Tibial artery (tissue), 4 donors: ENCODE results near the gene TAF4B.
"Not testable (repeated sequence)": the region's sequence is repeated elsewhere in the genome, so short reads cannot be mapped to it uniquely, and the experiment has no call there.

Experiments used
- DNase-seq, 2 donors: peaks; one replicate each; pipeline ENCODE4 v3.0.0-alpha.2; 2019
- H3K27ac ChIP-seq, 2 donors: fragments of 200-600 bp; sonication (generic) in 1 of 2; 1 replicate in 1 of 2; 2 replicates in 1 of 2; pipeline ENCODE4 v1.5.1; 2018 to 2019; ENCODE audit warnings: mild to moderate bottlenecking in 1 of 2
- H3K27me3 ChIP-seq, 2 donors: fragments of 200-600 bp; sonication (generic) in 1 of 2; one replicate each; pipeline versions ENCODE4 v1.5.1 to v1.6.0; 2016 to 2019
- H3K36me3 ChIP-seq, 3 donors: fragments of 200-600 bp; sonication (generic) in 2 of 3; one replicate each; pipeline ENCODE4 v1.5.1; 2016 to 2019; ENCODE audit warnings: mild to moderate bottlenecking in 2 of 3
- H3K4me1 ChIP-seq, 4 donors: fragments of 200-600 bp; sonication (generic) in 2 of 4; 1 replicate in 3 of 4; 2 replicates in 1 of 4; pipeline ENCODE4 v1.5.1; 2016 to 2019
- H3K4me3 ChIP-seq, 2 donors: fragments of 200-600 bp; sonication (generic) in 1 of 2; 1 replicate in 1 of 2; 2 replicates in 1 of 2; pipeline ENCODE4 v1.5.1; 2018 to 2019; ENCODE audit warnings: mild to moderate bottlenecking in 2 of 2
- H3K9me3 ChIP-seq, 3 donors: fragments of 200-600 bp; sonication (generic) in 1 of 3; one replicate each; pipeline ENCODE4 v1.5.1; 2016 to 2019
- intact Hi-C: fragments of 100-400 bp; cut with DNase I; formaldehyde crosslinking; loops from one replicate; pipeline ENCODE4 v1.15.0; 2023; ENCODE audit warnings: low total_unique reads
- TF ChIP-seq, protein P1 (sequence below), 2 experiments: fragments of 200-600 bp in 1 of 2; fragments of 450-650 bp in 1 of 2; IDR thresholded peaks; one replicate each; pipeline ENCODE4 v1.5.1; 2017 to 2019; ENCODE audit warnings: antibody characterized with exemption in 2 of 2, mild to moderate bottlenecking in 1 of 2, moderate library complexity in 1 of 2

Gene TAF4B

DNA sequence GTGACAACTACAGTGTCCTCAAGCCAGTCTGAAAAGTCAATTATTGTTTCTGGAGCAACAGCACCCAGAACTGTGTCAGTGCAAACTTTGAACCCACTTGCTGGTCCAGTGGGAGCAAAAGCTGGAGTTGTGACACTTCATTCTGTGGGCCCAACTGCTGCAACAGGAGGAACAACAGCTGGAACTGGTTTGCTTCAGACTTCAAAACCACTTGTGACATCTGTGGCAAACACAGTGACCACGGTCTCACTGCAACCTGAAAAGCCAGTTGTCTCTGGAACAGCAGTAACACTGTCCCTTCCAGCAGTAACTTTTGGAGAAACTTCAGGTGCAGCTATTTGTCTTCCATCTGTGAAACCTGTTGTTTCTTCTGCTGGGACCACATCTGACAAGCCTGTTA lies 59.8 kb downstream of the TAF4B start:
- Histone ChIP-seq H3K4me3 (no peak overlapping the region), H3K4me1 (no peaks in the 10 kb centered on the region), H3K36me3 (peaks cover 13 to 26% (median 16%) of the 10 kb centered on the region in 3 donors), H3K9me3 (peaks cover 0 to 4% (median 0%) of the 10 kb centered on the region in 3 donors), H3K27ac (no peak overlapping the region), H3K27me3 (no peaks in the 10 kb centered on the region)
- TF ChIP-seq, protein P1, sequence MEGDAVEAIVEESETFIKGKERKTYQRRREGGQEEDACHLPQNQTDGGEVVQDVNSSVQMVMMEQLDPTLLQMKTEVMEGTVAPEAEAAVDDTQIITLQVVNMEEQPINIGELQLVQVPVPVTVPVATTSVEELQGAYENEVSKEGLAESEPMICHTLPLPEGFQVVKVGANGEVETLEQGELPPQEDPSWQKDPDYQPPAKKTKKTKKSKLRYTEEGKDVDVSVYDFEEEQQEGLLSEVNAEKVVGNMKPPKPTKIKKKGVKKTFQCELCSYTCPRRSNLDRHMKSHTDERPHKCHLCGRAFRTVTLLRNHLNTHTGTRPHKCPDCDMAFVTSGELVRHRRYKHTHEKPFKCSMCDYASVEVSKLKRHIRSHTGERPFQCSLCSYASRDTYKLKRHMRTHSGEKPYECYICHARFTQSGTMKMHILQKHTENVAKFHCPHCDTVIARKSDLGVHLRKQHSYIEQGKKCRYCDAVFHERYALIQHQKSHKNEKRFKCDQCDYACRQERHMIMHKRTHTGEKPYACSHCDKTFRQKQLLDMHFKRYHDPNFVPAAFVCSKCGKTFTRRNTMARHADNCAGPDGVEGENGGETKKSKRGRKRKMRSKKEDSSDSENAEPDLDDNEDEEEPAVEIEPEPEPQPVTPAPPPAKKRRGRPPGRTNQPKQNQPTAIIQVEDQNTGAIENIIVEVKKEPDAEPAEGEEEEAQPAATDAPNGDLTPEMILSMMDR (IDR thresholded peaks at IDR 0.05): no peak
- intact Hi-C loops: no loop called here
- DNase-seq: no peak

DNA sequence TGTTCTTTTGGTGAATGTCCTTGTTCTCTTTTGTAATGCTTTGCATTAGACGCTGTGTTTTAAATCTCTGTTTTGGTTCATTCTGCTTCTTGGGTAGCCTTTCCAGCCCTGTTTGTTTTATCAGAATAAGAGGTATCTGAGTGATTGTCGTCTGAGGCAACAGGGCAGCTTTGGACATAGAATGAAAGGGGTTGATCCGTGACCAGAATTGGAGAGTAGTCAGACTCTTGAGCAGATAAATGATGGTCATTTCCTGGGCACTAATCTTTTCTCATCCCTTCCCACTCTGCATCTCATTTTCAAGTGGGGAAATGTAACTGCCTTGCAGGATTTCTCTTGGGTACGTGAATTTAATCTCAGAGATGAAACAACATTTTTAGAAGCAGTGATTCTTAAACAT lies 61.4 kb downstream of the TAF4B start:
- Histone ChIP-seq H3K4me1 (no peaks in the 10 kb centered on the region), H3K36me3 (peaks cover 12 to 23% (median 13%) of the 10 kb centered on the region in 3 donors), H3K9me3 (peaks cover 0 to 4% (median 0%) of the 10 kb centered on the region in 3 donors), H3K27me3 (no peaks in the 10 kb centered on the region), H3K4me3 (no peak overlapping the region), H3K27ac (no peak overlapping the region)
- intact Hi-C loops: no loop called here
- TF ChIP-seq, protein P1 (IDR thresholded peaks at IDR 0.05): no peak
- DNase-seq: no peak

- Histone ChIP-seq H3K4me1 (no peaks in the 10 kb centered on the region), H3K27ac (no peak overlapping the region), H3K9me3 (no peaks in the 10 kb centered on the region), H3K36me3 (peaks cover 0 to 14% (median 7%) of the 10 kb centered on the region in 3 donors), H3K27me3 (no peaks in the 10 kb centered on the region), H3K4me3 (no peak overlapping the region)
- DNase-seq: no peak
- TF ChIP-seq, protein P1 (IDR thresholded peaks at IDR 0.05): no peak
- intact Hi-C loops: no loop called here
Measured at GRCh38 chr18:26290385-26290784, 64.1 kb downstream of the TAF4B start.

- TF ChIP-seq, protein P1 (IDR thresholded peaks at IDR 0.05): no peak
- Histone ChIP-seq H3K27ac (no peak overlapping the region), H3K27me3 (no peaks in the 10 kb centered on the region), H3K9me3 (no peaks in the 10 kb centered on the region), H3K4me3 (no peak overlapping the region), H3K36me3 (no peaks in the 10 kb centered on the region), H3K4me1 (no peaks in the 10 kb centered on the region)
- DNase-seq: no peak
- intact Hi-C loops: no loop called here
Measured at GRCh38 chr18:26293982-26294381, 67.7 kb downstream of the TAF4B start.

- no peaks in the 10 kb centered on the region for H3K36me3 ChIP-seq
- no peak overlapping the region for H3K4me3 ChIP-seq
- TF ChIP-seq, protein P1 (IDR thresholded peaks at IDR 0.05): no peak
- no peaks in the 10 kb centered on the region for H3K27me3 ChIP-seq
- no peaks in the 10 kb centered on the region for H3K9me3 ChIP-seq
- DNase-seq: no peak
- intact Hi-C loops: no loop called here
- H3K27ac ChIP-seq: no peak overlapping the region
- no peaks in the 10 kb centered on the region for H3K4me1 ChIP-seq
Measured at GRCh38 chr18:26298107-26298506, 71.9 kb downstream of the TAF4B start.

- Histone ChIP-seq H3K27ac (no peak overlapping the region), H3K27me3 (no peaks in the 10 kb centered on the region), H3K9me3 (no peaks in the 10 kb centered on the region), H3K4me1 (peaks cover 0 to 5% (median 2%) of the 10 kb centered on the region in 4 donors), H3K4me3 (no peak overlapping the region), H3K36me3 (no peaks in the 10 kb centered on the region)
- no peak for DNase-seq
- TF ChIP-seq, protein P1 (IDR thresholded peaks at IDR 0.05): no peak
- intact Hi-C loops: no loop called here
Measured at GRCh38 chr18:26301681-26302080, 75.4 kb downstream of the TAF4B start.

- H3K4me3 ChIP-seq, H3K27ac ChIP-seq, intact Hi-C loops, DNase-seq, H3K9me3 ChIP-seq, H3K36me3 ChIP-seq, H3K27me3 ChIP-seq, H3K4me1 ChIP-seq: not testable (repeated sequence)
Measured at GRCh38 chr18:26303222-26303621, 77.0 kb downstream of the TAF4B start.
